HTERT RPE-1 (cell line): ENCODE measurements around the gene PFDN4.

Experiments used
- in situ Hi-C: fragments of 300-500 bp; cut with MboI; formaldehyde crosslinking; loops from 4 replicates; pipeline ENCODE4 v1.14.3; 2020; ENCODE audit warnings: low sequenced_read_pairs

The PFDN4 gene

DNA sequence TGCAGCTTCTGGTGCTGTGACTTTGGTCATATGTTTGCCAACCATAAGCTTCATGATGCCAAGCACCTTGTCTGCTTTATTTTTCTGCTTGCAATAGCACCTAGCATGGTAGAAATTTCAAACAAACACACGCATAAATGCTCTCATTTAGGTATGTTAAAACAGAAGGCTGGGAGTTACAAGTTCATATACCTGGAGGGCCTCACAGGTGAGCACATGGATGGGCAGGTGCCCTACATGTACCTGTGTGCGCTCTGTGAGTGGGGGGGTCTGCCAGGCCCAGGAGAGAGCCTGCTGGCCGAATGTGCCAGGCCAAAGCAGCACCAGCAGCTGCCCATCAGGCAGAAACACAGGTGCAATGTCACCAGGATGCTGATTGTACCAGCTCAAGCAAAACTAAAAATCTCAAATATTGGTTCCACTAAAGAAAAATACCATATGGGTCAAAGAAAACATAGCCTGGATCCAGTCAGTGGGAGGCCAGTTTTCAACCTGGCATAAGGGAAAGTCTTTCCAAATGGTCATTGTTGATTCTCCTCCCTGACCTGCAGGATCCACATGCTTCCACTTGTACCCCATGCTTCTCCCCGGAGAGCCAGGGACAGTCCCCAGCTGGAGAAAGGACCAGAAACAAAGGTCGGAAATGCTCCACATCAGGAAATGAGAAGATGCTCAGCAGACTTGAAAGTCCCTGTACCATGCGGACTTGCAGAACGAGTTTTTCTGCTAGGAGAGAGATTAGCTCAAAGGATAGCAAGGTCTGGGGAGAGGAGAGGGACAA is 7.2 kb upstream of the PFDN4 start:
- in situ Hi-C loops: loop anchor here (25.0 kb wide), 1 partner anchor 437 kb away; no protein-coding TSS in a partner anchor

DNA sequence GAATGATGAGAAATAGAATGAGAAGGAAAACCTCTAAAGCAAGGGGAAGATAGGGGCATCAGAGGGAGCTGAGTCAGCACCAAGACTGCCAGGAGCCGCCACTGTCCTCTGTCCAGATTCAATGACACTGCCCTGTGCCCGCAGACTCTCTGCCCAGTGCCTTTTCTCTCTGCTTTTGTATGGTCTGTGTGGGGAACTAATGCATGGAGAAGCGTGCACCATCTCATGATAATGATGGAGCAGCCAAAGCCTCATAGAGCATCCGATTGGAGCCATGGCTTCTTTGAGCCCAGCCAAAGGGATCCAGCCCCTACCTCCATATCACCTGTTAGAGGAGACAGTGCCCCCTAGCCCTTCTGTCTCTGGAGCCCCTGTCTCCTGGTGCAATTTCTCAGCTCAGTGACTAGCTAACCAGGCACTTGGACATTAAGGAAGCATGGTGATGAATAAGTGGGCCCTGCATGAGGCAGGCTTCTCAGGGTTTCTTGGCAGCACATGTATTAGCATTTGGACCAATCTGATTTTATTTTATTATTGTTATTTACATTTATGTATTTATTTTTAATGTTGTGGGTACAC is 6.5 kb upstream of the PFDN4 start:
- in situ Hi-C loops: loop anchor here (25.0 kb wide), 1 partner anchor 436 kb away; no protein-coding TSS in a partner anchor

DNA sequence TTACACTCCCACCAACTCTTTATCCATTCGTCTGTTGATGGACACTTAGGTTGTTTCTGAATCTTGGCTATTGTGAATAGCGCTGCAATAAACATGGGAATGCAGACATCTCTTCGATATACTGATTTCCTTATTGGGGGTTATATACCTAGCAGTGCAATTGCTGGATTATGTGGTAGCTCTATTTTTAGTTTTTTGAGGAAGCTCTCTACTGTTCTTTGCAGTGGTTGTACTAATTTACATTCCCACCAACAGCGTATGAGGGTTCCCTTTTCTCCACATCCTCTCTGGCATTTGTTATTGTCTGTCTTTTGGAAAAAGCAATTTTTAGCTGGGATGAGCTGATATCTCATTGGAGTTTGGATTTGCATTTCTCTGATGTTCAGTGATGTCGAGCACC is 4.6 kb upstream of the PFDN4 start:
- in situ Hi-C loops: loop anchor here (25.0 kb wide), 1 partner anchor 434 kb away; no protein-coding TSS in a partner anchor

GRCh38 chr20:54204063-54204462 is 3.8 kb upstream of the PFDN4 start:
- in situ Hi-C loops: loop anchor here (25.0 kb wide), 1 partner anchor 433 kb away; no protein-coding TSS in a partner anchor

- in situ Hi-C loops: loop anchor here (25.0 kb wide), 1 partner anchor 433 kb away; no protein-coding TSS in a partner anchor
These were observed 3.4 kb upstream of the PFDN4 start for GRCh38 chr20:54204481-54204880.

DNA sequence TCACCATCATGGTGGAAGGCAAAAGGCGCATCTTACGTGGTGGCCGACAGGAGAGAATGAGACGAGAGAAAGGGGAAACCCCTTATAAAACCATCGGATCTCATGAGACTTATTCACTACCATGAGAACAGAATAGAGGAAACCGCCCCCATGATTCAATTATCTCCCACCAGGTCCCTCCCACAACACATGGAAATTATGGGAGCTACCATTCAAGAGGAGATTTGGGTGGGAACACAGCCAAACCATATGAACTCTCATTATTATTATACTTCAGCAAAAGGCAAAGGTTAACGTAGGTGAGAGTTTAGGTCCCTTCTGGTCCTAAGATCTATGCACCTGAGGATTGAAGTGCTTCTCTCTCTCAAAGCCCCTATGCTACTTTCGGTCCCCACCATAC is 2.4 kb upstream of the PFDN4 start:
- in situ Hi-C loops: loop anchor here (25.0 kb wide), 1 partner anchor 432 kb away; no protein-coding TSS in a partner anchor

- in situ Hi-C loops: loop anchor here (25.0 kb wide), 1 partner anchor 430 kb away; no protein-coding TSS in a partner anchor
These were observed 689 bp upstream of the PFDN4 start for GRCh38 chr20:54207053-54207742.

DNA sequence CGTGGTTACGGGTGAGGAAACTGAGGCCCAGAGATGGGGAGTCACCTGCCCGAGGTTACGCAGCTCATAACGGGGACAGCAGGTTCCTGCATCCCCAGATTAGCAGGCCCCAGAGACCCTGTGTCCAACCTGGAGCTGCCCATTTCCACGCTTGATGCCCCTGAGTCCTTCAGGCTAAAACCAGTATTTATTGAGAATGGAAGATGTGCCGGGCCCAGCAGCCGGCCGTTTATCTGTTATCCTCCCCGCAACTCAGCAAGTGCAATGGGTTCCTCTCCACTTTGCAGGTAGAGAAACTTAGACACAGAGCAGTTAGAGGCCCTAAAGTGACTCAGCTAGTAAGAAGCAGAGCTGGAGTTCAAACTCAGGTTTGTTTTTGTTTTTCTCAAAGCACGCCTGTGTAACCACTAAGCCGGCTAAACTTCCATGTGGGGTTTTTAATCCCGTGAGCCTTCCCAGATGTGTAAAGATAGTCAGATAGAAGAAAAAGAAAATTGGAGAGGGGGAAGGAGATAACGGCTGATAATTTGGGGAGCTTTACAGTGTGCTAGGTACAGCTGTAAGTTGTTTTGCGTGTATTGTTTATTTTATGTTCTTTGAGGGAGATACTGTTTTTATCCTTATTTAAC is 775 bp downstream of the PFDN4 start:
- in situ Hi-C loops: loop anchor here (25.0 kb wide), 1 partner anchor 429 kb away; no protein-coding TSS in a partner anchor

GRCh38 chr20:54209216-54209813 is 1.4 kb downstream of the PFDN4 start:
- in situ Hi-C loops: loop anchor here (25.0 kb wide), 1 partner anchor 428 kb away; no protein-coding TSS in a partner anchor

GRCh38 chr20:54212226-54212625 is 4.3 kb downstream of the PFDN4 start:
- in situ Hi-C loops: loop anchor here (25.0 kb wide), 1 partner anchor 425 kb away; no protein-coding TSS in a partner anchor

DNA sequence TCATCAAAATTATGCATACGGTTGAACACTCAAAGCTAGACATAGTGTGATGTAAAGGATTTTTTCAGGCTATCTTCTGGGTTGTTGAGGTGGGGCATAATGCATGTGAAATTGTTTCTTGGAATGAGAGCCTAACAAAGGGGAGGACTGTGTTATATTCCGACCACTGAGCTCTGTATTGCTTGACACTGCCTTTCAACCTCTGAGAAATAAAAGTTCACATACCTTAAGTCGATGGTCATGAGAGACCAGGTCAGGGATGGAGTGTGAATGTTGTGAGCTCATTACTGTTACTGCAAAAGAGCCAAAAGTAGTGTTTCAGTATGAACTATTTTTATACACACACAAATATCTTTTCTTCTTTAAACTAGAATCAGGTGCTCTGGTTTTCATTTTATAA is 5.0 kb downstream of the PFDN4 start:
- in situ Hi-C loops: loop anchor here (25.0 kb wide), 1 partner anchor 424 kb away; no protein-coding TSS in a partner anchor

DNA sequence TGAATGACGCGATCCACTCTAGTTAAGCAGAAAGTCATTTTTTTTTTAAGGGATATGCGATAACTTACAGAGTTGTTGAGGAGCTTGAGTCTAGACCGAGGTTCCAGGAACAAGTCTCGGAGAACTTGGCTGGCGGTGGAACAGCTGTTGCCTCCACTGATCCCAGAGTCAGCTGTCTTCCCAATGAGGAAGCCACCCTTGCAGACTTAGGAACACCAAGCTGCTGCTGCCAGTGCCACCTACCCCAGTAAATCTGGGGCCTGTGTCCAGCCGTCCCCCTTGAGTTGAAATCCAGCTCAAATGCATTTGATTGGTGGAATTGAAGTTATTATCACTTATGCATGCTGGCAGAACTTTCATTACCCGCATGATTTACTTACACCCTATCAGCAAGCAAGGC is 6.7 kb downstream of the PFDN4 start:
- in situ Hi-C loops: loop anchor here (25.0 kb wide), 1 partner anchor 423 kb away; no protein-coding TSS in a partner anchor

- in situ Hi-C loops: loop anchor here (25.0 kb wide), 1 partner anchor 422 kb away; no protein-coding TSS in a partner anchor
These were observed 7.4 kb downstream of the PFDN4 start for GRCh38 chr20:54215157-54215789.

GRCh38 chr20:54217762-54218161 is 9.9 kb downstream of the PFDN4 start:
- in situ Hi-C loops: loop anchor here (25.0 kb wide), 1 partner anchor 420 kb away; no protein-coding TSS in a partner anchor

GRCh38 chr20:54218470-54218869 is 10.6 kb downstream of the PFDN4 start:
- in situ Hi-C loops: loop anchor here (25.0 kb wide), 1 partner anchor 419 kb away; no protein-coding TSS in a partner anchor

- in situ Hi-C loops: loop anchor here (25.0 kb wide), 1 partner anchor 417 kb away; no protein-coding TSS in a partner anchor
These were observed 12.0 kb downstream of the PFDN4 start for GRCh38 chr20:54219751-54220426.

DNA sequence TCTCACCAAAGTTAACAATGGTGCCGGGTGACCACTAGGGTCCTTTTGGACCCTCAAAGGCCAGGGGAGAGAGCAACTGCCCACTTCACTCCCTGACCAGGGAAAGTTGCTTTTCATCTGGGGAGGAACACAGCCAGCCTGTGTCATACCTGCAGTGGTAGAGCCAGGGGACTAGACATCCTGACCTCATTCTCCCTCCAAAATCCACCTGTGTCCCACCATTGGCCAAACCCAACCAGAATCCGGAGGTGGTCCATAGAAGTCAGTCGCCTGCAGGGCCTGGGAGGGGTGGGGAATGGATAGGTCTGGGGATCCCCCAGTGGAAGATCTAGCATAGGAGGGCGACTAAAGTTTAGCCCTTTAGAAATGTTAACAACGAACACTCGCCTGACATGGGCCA is 12.8 kb downstream of the PFDN4 start:
- in situ Hi-C loops: loop anchor here (25.0 kb wide), 1 partner anchor 417 kb away; no protein-coding TSS in a partner anchor

DNA sequence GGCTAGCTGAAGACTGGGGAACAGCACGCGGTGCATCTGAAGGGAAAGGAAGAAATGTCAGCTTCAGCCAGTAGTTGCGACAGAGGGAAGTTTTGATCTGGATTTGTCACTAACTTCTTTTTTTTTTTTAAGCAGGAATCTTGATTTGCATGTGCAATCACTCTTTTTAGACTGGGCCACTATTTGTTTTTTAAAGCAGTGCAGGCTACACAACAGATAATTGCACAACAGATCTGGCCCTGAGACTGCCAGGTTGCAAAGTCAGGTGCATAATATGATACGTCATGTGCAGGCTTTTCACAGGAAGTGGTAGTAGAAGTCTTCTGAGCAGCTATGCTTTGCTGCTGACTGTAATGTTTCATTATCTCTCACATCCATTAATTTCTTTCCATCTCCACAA is 13.5 kb downstream of the PFDN4 start:
- in situ Hi-C loops: loop anchor here (25.0 kb wide), 1 partner anchor 416 kb away; no protein-coding TSS in a partner anchor
